GM12891 (cell line): ENCODE results near the gene HOXB5.

Source experiments
- DNase-seq: peaks from one replicate; pipeline ENCODE4 v3.0.0; 2011; ENCODE audit warnings: low spot score; ENCODE audit not compliant: insufficient read length
- FAIRE-seq: peaks from 2 replicates; lab custom pipeline; 2011; peaks lifted over from hg19 to GRCh38; lab: Jason Lieb, UNC
- PAX5 ChIP-seq: IDR thresholded peaks from 2 replicates; pipeline ENCODE4 v1.6.1; 2011; ENCODE audit warnings: low read length, moderate library complexity, mild to moderate bottlenecking; ENCODE audit not compliant: insufficient read depth, severe bottlenecking
- POLR2A ChIP-seq: IDR thresholded peaks from 2 replicates; pipeline ENCODE4 v1.6.1; 2011; ENCODE audit warnings: low read depth, low read length, control low read depth
- POLR2AphosphoS5 ChIP-seq: IDR thresholded peaks from 2 replicates; pipeline ENCODE4 v1.6.1; 2011; ENCODE audit warnings: low read depth, low read length, control low read depth
- POU2F2 ChIP-seq: IDR thresholded peaks from 2 replicates; pipeline ENCODE4 v1.6.1; 2011; ENCODE audit warnings: low read depth, mild to moderate bottlenecking, control low read depth, low read length, moderate library complexity
- SPI1 ChIP-seq: IDR thresholded peaks from 2 replicates; pipeline ENCODE4 v1.6.1; 2011; ENCODE audit warnings: low read depth, low read length, control low read depth
- TAF1 ChIP-seq: IDR thresholded peaks from 2 replicates; pipeline ENCODE4 v1.6.1; 2011; ENCODE audit warnings: low read depth, low read length, control low read depth

Gene HOXB5

DNA sequence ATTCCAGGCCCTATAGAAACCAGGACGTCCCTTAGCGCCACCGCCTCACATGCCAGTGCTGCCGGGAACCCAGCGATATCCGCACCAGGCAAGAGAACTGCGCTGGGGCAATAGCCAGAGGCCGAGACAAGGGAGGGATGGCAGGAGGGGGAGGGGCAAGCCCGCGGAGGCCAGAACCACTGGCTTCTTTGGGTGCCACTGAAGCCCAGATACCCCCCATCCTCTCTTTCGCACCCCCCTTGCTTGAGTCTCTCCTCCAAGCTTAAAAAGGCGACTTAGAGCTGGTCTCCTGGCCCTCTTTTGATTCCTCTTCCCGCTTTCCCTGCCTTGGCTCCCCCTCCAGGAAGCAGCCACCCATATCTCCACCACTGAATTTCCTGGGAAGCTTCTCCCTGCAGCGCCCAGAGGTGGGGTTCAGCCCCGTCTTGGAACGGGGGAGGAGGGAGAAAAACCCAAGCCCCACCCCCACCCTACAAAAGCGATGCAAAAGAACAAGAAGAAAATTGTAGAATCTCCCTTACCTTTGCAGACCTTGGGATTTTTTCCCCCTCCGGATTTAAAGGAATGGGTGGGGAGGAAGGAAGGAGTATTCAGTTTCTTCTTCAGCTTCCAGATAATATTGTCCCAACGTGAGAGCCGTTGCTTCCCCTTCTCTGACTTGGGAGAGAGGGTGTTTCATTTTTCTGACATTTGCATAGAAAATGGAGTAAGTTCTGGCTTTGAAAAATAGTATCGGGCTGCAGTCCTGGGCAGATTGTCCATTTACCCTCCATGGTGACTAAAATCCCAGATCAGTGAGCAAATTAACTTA, 10.6 kb upstream of the HOXB5 start:
- FAIRE-seq: no peak
- no peak for DNase-seq
- TF ChIP-seq POLR2A: no peak
- TF ChIP-seq POU2F2: no peak
- no peak for TF ChIP-seq PAX5
- no peak for TF ChIP-seq POLR2AphosphoS5
- no peak for TF ChIP-seq SPI1
- TF ChIP-seq TAF1: no peak

DNA sequence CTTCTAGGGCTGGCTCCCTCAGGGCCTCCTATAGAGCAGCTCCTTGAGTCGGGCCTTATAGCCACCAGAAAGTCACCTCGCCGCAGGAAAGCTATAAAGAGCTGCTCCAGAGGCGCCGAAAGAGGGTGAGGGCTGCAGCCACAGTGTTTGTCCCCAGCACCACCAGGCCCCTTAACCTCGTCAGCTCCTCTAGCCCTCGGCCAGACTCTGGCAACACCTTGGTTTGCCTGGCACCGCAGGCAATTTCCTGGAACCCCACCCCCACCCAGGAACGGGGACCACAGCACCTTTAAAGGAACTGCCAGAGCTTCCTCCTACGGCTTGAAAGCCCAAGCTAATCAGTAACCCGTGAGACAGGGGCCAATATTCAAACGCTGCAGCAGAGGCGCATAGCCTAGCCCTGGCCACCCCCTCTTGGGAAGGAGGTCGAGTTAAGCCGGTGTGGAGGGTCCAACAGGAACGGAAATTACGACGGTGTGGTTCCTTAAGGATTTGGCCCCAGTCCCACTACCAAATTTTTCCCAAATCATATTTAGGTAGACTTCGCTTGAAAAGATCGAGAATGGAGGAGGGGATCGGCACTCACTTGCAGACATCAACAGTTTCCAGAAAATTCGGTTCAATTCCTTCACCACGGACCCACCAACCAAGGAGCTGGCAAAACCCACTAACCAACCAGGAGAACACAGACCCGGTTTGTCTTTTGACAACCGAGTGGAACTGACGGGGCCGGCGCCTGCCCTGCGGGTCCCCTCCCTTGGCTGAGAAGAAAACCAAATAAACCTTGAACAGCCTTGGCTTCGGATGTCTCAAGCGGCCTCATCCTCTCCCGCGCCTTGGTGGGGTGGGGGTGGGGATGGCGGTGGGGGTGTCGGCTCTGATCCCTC, 8.2 kb upstream of the HOXB5 start:
- FAIRE-seq: no peak
- no peak for DNase-seq
- TF ChIP-seq PAX5 (no peak), TAF1 (no peak), POU2F2 (no peak), POLR2A (no peak), SPI1 (no peak), POLR2AphosphoS5 (no peak)

DNA sequence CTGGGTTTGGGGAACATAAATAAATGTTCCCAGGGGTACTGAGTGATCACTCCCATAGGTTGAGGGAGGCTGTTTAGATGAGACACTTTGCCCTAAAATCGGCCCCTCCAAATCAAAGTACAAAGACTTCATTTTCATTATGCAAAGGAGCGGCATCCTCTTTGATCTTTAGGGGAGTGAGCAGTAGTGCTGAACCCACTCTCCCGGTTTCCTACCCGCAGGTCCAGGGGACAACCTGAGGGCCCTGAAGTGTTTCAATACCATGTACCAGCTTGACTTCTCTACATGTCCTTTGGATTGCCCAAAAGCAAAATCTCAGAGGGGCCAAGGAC, 7.6 kb upstream of the HOXB5 start:
- FAIRE-seq (no peak), DNase-seq (no peak)
- no peak for TF ChIP-seq TAF1
- TF ChIP-seq POLR2AphosphoS5: no peak
- no peak for TF ChIP-seq POLR2A
- TF ChIP-seq POU2F2: no peak
- TF ChIP-seq PAX5: no peak
- no peak for TF ChIP-seq SPI1

DNA sequence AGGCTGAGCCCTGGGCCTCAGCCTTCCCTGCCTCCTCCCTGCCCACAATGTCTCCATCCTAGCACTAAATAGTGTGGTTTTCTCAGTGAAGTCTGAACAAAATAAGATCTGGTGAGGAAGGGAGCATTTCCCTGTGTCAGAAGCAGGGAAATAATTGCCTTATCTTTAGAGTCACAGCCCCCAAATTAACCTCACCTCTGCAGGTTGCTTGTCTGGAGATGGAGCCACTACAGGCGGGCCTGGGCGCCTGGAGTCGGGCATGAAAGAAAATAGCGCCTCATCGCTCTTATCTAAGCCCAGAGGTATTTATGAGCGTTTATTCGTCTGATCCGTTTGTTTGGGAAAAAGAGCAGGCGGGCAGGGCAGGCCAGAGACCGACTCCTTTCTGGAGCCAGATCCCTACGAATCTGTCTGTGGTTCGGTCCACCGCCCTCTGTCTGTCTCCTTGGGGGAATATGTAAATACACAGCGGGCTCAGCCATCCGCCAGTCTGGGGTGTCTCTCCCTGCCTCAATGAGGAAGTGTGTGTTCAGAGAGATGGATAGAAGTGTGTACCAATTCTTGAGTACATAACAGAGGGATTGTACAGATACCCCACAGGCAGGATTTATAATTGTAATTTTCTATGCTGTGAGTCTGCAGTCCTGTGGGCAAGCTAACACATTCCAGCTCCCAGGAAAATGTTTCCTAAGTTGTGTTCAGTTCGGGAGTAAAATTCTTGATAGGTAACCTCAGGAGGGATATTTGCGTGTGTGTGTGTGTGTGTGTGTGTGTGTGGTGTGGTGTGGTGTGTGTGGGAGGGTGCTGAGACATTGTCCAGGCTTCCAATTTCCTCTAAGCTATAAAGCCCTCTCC, 6.9 kb upstream of the HOXB5 start:
- DNase-seq (no peak), FAIRE-seq (no peak)
- TF ChIP-seq POLR2AphosphoS5: no peak
- TF ChIP-seq SPI1: no peak
- TF ChIP-seq POU2F2: no peak
- no peak for TF ChIP-seq POLR2A
- TF ChIP-seq TAF1: no peak
- TF ChIP-seq PAX5: no peak

DNA sequence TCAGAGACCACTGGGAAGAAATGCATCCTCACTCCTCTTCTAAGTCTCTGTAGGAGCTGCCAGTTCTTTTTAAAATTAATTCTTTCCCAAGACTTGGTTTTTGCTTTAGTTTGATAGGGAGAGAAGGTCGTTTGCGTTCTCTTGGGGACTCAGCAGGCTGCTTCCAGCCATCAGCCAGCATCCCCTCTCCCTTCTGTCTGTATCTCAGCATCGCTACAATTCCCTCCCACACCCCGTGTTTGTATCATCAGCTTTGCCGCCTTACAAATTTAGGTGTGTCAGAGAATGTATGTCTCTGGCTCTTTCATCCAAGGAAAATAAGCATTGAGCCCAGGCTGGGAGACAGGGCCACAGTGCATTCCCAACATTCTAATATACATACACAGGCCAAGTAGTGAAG, 5.8 kb upstream of the HOXB5 start:
- FAIRE-seq: no peak
- DNase-seq: no peak
- TF ChIP-seq POU2F2 (no peak), PAX5 (no peak)

DNA sequence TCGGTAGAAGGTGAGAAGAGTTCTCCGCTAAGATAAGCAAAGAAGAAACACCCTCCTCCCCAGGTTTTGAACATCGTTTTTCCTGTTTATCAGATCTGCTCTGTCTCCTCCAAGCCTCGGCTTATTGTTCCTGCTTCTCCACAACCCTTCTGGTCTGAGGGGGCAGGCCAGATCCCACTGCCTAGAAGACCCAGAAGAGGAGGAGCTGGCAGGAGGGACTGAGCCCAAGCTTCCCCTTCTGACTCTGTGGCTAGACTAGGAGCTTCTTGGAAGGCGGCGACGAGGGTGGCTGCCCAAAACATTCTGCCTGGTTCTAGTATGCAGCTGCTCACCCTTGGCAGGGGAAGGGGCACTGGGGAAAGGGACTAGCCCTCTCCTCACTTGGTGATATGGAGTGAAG, 5.2 kb upstream of the HOXB5 start:
- DNase-seq (no peak), FAIRE-seq (no peak)
- TF ChIP-seq POLR2AphosphoS5 (no peak), POLR2A (no peak), POU2F2 (no peak), PAX5 (no peak), SPI1 (no peak), TAF1 (no peak)

DNA sequence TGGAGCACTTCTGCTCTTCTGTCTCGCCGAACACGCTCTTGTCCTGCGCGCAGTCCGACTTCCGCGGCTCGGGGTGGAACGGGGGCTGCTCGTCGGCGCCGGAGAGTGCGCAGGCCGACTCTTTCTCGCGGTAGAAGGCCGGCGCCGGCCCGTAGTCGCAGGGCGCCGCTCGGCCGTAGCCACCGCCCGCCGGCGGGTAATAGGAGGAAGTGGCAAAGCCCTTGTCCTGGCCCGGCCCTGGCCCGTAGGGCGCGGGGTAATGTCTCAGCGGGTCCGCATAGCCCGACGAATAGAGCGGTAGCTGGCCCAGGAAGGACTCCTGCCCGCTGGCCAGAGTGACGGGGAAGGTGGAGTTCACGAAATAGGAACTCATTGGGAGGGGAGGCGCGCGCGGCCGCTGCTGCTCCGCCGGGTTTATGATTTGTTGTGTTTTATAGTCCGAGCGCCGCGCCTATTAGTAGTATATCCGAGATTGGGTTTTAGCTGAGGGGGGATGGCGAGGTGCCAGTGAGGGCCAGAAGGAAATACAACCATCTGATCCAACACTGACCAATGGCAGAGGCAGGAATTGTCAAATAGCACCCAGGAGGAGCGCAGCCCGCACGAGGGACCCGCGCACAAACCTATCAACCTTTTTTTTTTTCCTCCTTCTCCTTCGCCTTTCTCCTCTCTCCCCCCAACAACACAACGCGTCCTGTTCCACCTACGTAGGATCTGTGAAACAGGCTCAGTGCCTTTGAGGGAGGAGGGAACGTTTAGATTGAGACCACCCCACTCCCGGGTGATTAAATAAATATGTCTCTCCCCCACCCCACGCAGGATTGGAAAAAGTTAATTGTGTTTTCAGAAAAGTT, 4.4 kb upstream of the HOXB5 start:
- FAIRE-seq (peak; percentile 85), DNase-seq (peak; percentile 58)
- TF ChIP-seq SPI1 (peak; percentile 28; the same call in 1 of the 2 replicates), TAF1 (no peak), PAX5 (no peak), POU2F2 (no peak), POLR2A (no peak), POLR2AphosphoS5 (no peak)

DNA sequence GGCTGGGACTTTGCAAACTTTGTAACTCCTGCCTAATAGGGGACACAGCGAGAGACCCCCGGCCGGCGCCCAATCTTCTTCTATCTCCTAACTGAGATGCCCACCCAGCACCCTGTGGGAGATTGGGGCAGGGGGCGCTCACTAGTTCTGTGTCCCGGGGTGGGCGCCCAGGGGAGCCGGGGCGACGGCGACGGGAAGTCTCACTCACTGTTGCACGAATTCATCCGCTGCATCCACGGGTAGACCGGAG, 3.9 kb upstream of the HOXB5 start:
- no peak for FAIRE-seq
- TF ChIP-seq POU2F2: no peak
- no peak for TF ChIP-seq TAF1
- TF ChIP-seq SPI1: no peak
- TF ChIP-seq PAX5: no peak
- TF ChIP-seq POLR2A: no peak
- TF ChIP-seq POLR2AphosphoS5: no peak
- no peak for DNase-seq
